MG63 (cell line): ENCODE measurements around the gene DCST1. TPM values are rescaled to one million over a fixed set of nuclear protein-coding genes. Genes with fewer than 3 reads are reported as not detected.

ENCODE experiments used
- DNase-seq: peaks from one replicate; pipeline ENCODE4 v3.0.0-alpha.2; 2020
- H3K27me3 ChIP-seq: fragments of 250-450 bp; sonication (Bioruptor Pico); 2 replicates; pipeline ENCODE4 v1.5.1; 2020; ENCODE audit warnings: mild to moderate bottlenecking, moderate library complexity
- H3K36me3 ChIP-seq: fragments of 250-450 bp; sonication (Bioruptor Pico); 2 replicates; pipeline ENCODE4 v1.5.1; 2020; ENCODE audit warnings: mild to moderate bottlenecking, moderate library complexity
- H3K4me3 ChIP-seq: fragments of 250-450 bp; sonication (Bioruptor Pico); 2 replicates; pipeline ENCODE4 v1.5.1; 2020; ENCODE audit warnings: mild to moderate bottlenecking, moderate library complexity
- H3K9me3 ChIP-seq: fragments of 250-450 bp; sonication (Bioruptor Pico); 2 replicates; pipeline ENCODE4 v1.5.1; 2020; ENCODE audit warnings: mild to moderate bottlenecking, moderate library complexity
- total RNA-seq: library from RNA; depleted of rRNA; stranded (reverse); fragments of >200 nt; shearing (Covaris generic); gene quantifications from 2 replicates; pipeline ENCODE4 v1.2.3, GENCODE V29; 2014; ENCODE audit warnings: low replicate concordance

DCST1 gene
- total RNA-seq, 1 experiment from 2014 or later: not detected

- peak; percentile 40 for DNase-seq
- Histone ChIP-seq H3K27me3 (no peaks in the 10 kb centered on the region), H3K9me3 (no peaks in the 10 kb centered on the region; the same call in 1 of the 2 replicates), H3K36me3 (peaks cover 18% of the 10 kb centered on the region), H3K4me3 (peak overlapping the region; percentile 77)
Observed at GRCh38 chr1:154999571-155000410, 33.8 kb upstream of the DCST1 start.

- peaks cover 19% of the 10 kb centered on the region for H3K36me3 ChIP-seq
Observed at GRCh38 chr1:155000411-155000725, 33.3 kb upstream of the DCST1 start.

GRCh38 chr1:155000726-155001424 lies 32.7 kb upstream of the DCST1 start:
- Histone ChIP-seq H3K36me3 (peaks cover 21% of the 10 kb centered on the region), H3K27me3 (no peaks in the 10 kb centered on the region), H3K9me3 (no peaks in the 10 kb centered on the region; the same call in 1 of the 2 replicates), H3K4me3 (peak overlapping the region; percentile 77)
- peak; percentile 97 for DNase-seq

More at GRCh38 chr1:155000411-155000725, 33.3 kb upstream of the DCST1 start:
- H3K9me3 ChIP-seq: no peaks in the 10 kb centered on the region; the same call in 1 of the 2 replicates
- H3K27me3 ChIP-seq: no peaks in the 10 kb centered on the region
- no peak for DNase-seq
- peak overlapping the region; percentile 77 for H3K4me3 ChIP-seq

GRCh38 chr1:155001425-155001674 lies 32.3 kb upstream of the DCST1 start:
- no peak for DNase-seq
- peaks cover 26% of the 10 kb centered on the region for H3K36me3 ChIP-seq

GRCh38 chr1:155001675-155002463 lies 31.8 kb upstream of the DCST1 start:
- H3K36me3 ChIP-seq: peaks cover 31% of the 10 kb centered on the region
- no peaks in the 10 kb centered on the region for H3K27me3 ChIP-seq
- H3K4me3 ChIP-seq: peak overlapping the region; percentile 77
- H3K9me3 ChIP-seq: no peaks in the 10 kb centered on the region; the same call in 1 of the 2 replicates
- DNase-seq: peak; percentile 100

More at GRCh38 chr1:155001425-155001674, 32.3 kb upstream of the DCST1 start:
- Histone ChIP-seq H3K9me3 (no peaks in the 10 kb centered on the region; the same call in 1 of the 2 replicates), H3K27me3 (no peaks in the 10 kb centered on the region), H3K4me3 (peak overlapping the region; percentile 77)

GRCh38 chr1:155002464-155003226 lies 31.0 kb upstream of the DCST1 start, which contains the start of gene ZBTB7B:
Gene ZBTB7B (plus strand): TSS chr1:155002802. CDS start chr1:155014661, 11,859 bp downstream.
- peaks cover 39% of the 10 kb centered on the region for H3K36me3 ChIP-seq
- peak within 1 kb of the TSS; percentile 97 for H3K4me3 ChIP-seq
- no peaks in the 10 kb centered on the region; the same call in 1 of the 2 replicates for H3K9me3 ChIP-seq
- H3K27me3 ChIP-seq: no peaks in the 10 kb centered on the region
- peak; percentile 71 for DNase-seq

GRCh38 chr1:155003227-155003765 lies 30.3 kb upstream of the DCST1 start:
- peak; percentile 58 for DNase-seq
- H3K9me3 ChIP-seq: no peaks in the 10 kb centered on the region; the same call in 1 of the 2 replicates
- no peaks in the 10 kb centered on the region for H3K27me3 ChIP-seq
- peak overlapping the region; percentile 97 for H3K4me3 ChIP-seq
- peaks cover 45% of the 10 kb centered on the region for H3K36me3 ChIP-seq

- DNase-seq: peak; percentile 98
- peaks cover 51% of the 10 kb centered on the region for H3K36me3 ChIP-seq
- H3K9me3 ChIP-seq: no peaks in the 10 kb centered on the region; the same call in 1 of the 2 replicates
- no peaks in the 10 kb centered on the region for H3K27me3 ChIP-seq
- peak overlapping the region; percentile 97 for H3K4me3 ChIP-seq
Observed at GRCh38 chr1:155003766-155004351, 29.8 kb upstream of the DCST1 start.

- H3K4me3 ChIP-seq: peak overlapping the region; percentile 97
- H3K27me3 ChIP-seq: no peaks in the 10 kb centered on the region
- no peak for DNase-seq
- no peaks in the 10 kb centered on the region; the same call in 1 of the 2 replicates for H3K9me3 ChIP-seq
- H3K36me3 ChIP-seq: peaks cover 55% of the 10 kb centered on the region
Observed at GRCh38 chr1:155004352-155005075, 29.1 kb upstream of the DCST1 start.

- Histone ChIP-seq H3K36me3 (peaks cover 62% of the 10 kb centered on the region), H3K27me3 (no peaks in the 10 kb centered on the region), H3K4me3 (peak overlapping the region; percentile 97), H3K9me3 (no peaks in the 10 kb centered on the region; the same call in 1 of the 2 replicates)
- peak; percentile 99 for DNase-seq
Observed at GRCh38 chr1:155005076-155006011, 28.3 kb upstream of the DCST1 start.

- DNase-seq: no peak
- Histone ChIP-seq H3K27me3 (no peaks in the 10 kb centered on the region), H3K36me3 (peaks cover 70% of the 10 kb centered on the region), H3K9me3 (no peaks in the 10 kb centered on the region; the same call in 1 of the 2 replicates), H3K4me3 (no peak overlapping the region)
Observed at GRCh38 chr1:155006601-155007101, 27.0 kb upstream of the DCST1 start.

GRCh38 chr1:155007251-155007828 lies 26.3 kb upstream of the DCST1 start:
- H3K9me3 ChIP-seq: no peaks in the 10 kb centered on the region; the same call in 1 of the 2 replicates
- no peak overlapping the region for H3K4me3 ChIP-seq
- H3K36me3 ChIP-seq: peaks cover 75% of the 10 kb centered on the region
- DNase-seq: peak; percentile 70
- no peaks in the 10 kb centered on the region for H3K27me3 ChIP-seq
